ENCODE data around the gene DPEP2NB.

- TF ChIP-seq, protein P1, sequence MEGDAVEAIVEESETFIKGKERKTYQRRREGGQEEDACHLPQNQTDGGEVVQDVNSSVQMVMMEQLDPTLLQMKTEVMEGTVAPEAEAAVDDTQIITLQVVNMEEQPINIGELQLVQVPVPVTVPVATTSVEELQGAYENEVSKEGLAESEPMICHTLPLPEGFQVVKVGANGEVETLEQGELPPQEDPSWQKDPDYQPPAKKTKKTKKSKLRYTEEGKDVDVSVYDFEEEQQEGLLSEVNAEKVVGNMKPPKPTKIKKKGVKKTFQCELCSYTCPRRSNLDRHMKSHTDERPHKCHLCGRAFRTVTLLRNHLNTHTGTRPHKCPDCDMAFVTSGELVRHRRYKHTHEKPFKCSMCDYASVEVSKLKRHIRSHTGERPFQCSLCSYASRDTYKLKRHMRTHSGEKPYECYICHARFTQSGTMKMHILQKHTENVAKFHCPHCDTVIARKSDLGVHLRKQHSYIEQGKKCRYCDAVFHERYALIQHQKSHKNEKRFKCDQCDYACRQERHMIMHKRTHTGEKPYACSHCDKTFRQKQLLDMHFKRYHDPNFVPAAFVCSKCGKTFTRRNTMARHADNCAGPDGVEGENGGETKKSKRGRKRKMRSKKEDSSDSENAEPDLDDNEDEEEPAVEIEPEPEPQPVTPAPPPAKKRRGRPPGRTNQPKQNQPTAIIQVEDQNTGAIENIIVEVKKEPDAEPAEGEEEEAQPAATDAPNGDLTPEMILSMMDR (conservative IDR thresholded peaks at IDR 0.05; ENCODE audit: low read depth, low read length): no peak
- TF ChIP-seq EZH2 (IDR thresholded peaks at IDR 0.05; ENCODE audit: borderline replicate concordance, low read depth, low read length, poor library complexity, severe bottlenecking): no peak
Measured at GRCh38 chr16:68047987-68048386, 32.3 kb upstream of the DPEP2NB start.
